ENCODE measurements around the gene ZBTB7C.

ZBTB7C gene

GRCh38 chr18:48351216-48352050 is 57.8 kb downstream of the ZBTB7C start:
- DNase-seq (ENCODE audit: low spot score) = no peak
- no peak for TF ChIP-seq CTCF (IDR thresholded peaks at IDR 0.05; ENCODE audit: extremely low read depth, missing control alignments)

- TF ChIP-seq CTCF (IDR thresholded peaks at IDR 0.05; ENCODE audit: extremely low read depth, missing control alignments) = no peak
- no peak for DNase-seq (ENCODE audit: low spot score)
Observed at GRCh38 chr18:48348739-48349138, 60.4 kb downstream of the ZBTB7C start.

GRCh38 chr18:48347756-48348326 is 61.3 kb downstream of the ZBTB7C start:
- DNase-seq (ENCODE audit: low spot score) = no peak
- no peak for TF ChIP-seq CTCF (IDR thresholded peaks at IDR 0.05; ENCODE audit: extremely low read depth, missing control alignments)

GRCh38 chr18:48345596-48345995 is 63.6 kb downstream of the ZBTB7C start:
- TF ChIP-seq CTCF (IDR thresholded peaks at IDR 0.05; ENCODE audit: extremely low read depth, missing control alignments) = no peak
- no peak for DNase-seq (ENCODE audit: low spot score)

GRCh38 chr18:48342581-48342980 is 66.6 kb downstream of the ZBTB7C start:
- DNase-seq (ENCODE audit: low spot score) = no peak
- TF ChIP-seq CTCF (IDR thresholded peaks at IDR 0.05; ENCODE audit: extremely low read depth, missing control alignments) = no peak

- no peak for TF ChIP-seq CTCF (IDR thresholded peaks at IDR 0.05; ENCODE audit: extremely low read depth, missing control alignments)
- DNase-seq (ENCODE audit: low spot score) = no peak
Observed at GRCh38 chr18:48342125-48342524, 67.1 kb downstream of the ZBTB7C start.

- TF ChIP-seq CTCF (IDR thresholded peaks at IDR 0.05; ENCODE audit: extremely low read depth, missing control alignments) = no peak
- DNase-seq (ENCODE audit: low spot score) = no peak
Observed at GRCh38 chr18:48340560-48340959, 68.6 kb downstream of the ZBTB7C start.
